ENCODE data around the gene POLN.

- TF ChIP-seq CTCF (optimal IDR thresholded peaks at IDR 0.05 in 1 of 3, IDR thresholded peaks at IDR 0.05 in 1 of 3, conservative IDR thresholded peaks at IDR 0.05 in 1 of 3; ENCODE audit: extremely low read depth in 1 of 3, insufficient read depth in 2 of 3, low read length in 3 of 3) (no peak), EZH2 (IDR thresholded peaks at IDR 0.05; ENCODE audit: low read length) (no peak)
These were observed 61.5 kb downstream of the POLN start for GRCh38 chr4:2180410-2180809.

Data from keratinocyte (primary cell).